ENCODE measurements around the gene ZC2HC1B.
A peak's percentile ranks its signal among the peaks of the same experiment; 100 is the strongest.
"Not testable (repeated sequence)": the region's sequence is repeated elsewhere in the genome, so short reads cannot be mapped to it uniquely, and the experiment has no call there.

The ZC2HC1B gene

GRCh38 chr6:143863771-143864170 lies 503 bp upstream of the ZC2HC1B start:
- no peak for TF ChIP-seq CTCF (IDR thresholded peaks at IDR 0.05; ENCODE audit: extremely low read depth, insufficient read depth, missing control alignments)
- in situ Hi-C loops (cut with MboI; ENCODE audit: low pct_unique_long_range_greater_than_20kb, low sequenced_read_pairs, unreplicated experiment): no loop called here
- no peak for DNase-seq (ENCODE audit: low spot score)

GRCh38 chr6:143867236-143867635 lies 3.0 kb downstream of the ZC2HC1B start:
- in situ Hi-C loops (cut with MboI; ENCODE audit: low pct_unique_long_range_greater_than_20kb, low sequenced_read_pairs, unreplicated experiment): no loop called here

GRCh38 chr6:143868808-143869207 lies 4.5 kb downstream of the ZC2HC1B start:
- in situ Hi-C loops (cut with MboI; ENCODE audit: low pct_unique_long_range_greater_than_20kb, low sequenced_read_pairs, unreplicated experiment); DNase-seq (ENCODE audit: low spot score): not testable (repeated sequence)

More at GRCh38 chr6:143867236-143867635, 3.0 kb downstream of the ZC2HC1B start:
- DNase-seq (ENCODE audit: low spot score): no peak
- TF ChIP-seq CTCF (IDR thresholded peaks at IDR 0.05; ENCODE audit: extremely low read depth, insufficient read depth, missing control alignments): no peak

DNA sequence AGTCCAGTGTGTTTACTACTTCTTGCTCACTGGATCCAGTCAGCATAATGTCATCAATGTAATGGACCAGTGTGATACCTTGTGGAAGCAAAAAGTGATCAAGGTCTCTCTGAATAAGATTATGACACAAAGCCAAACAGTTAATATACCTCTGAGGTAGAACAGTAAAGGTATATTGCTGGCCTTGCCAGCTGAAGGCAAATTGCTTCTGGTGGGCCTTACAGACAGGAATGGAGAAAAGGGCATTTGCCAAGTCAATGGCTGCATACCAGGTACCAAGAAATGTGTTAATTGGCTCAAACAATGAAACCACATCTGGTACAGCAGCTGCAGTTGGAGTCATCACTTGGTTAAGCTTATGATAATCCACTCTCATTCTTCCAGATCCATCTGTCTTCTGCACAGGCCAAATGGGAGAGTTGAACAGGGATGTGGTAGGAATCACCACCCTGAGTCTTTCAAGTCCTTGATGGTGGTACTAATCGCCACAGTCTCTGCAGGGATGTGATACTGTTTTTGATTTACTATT lies 7.0 kb downstream of the ZC2HC1B start:
- DNase-seq (ENCODE audit: low spot score); in situ Hi-C loops (cut with MboI; ENCODE audit: low pct_unique_long_range_greater_than_20kb, low sequenced_read_pairs, unreplicated experiment): not testable (repeated sequence)

GRCh38 chr6:143872201-143872600 lies 7.9 kb downstream of the ZC2HC1B start:
- in situ Hi-C loops (cut with MboI; ENCODE audit: low pct_unique_long_range_greater_than_20kb, low sequenced_read_pairs, unreplicated experiment): no loop called here
- peak; percentile 28 for DNase-seq (ENCODE audit: low spot score)
- TF ChIP-seq CTCF (IDR thresholded peaks at IDR 0.05; ENCODE audit: extremely low read depth, insufficient read depth, missing control alignments): no peak

- DNase-seq (ENCODE audit: low spot score); in situ Hi-C loops (cut with MboI; ENCODE audit: low pct_unique_long_range_greater_than_20kb, low sequenced_read_pairs, unreplicated experiment): not testable (repeated sequence)
Measured at GRCh38 chr6:143873600-143873999, 9.3 kb downstream of the ZC2HC1B start.

GRCh38 chr6:143874503-143874902 lies 10.2 kb downstream of the ZC2HC1B start:
- DNase-seq (ENCODE audit: low spot score); in situ Hi-C loops (cut with MboI; ENCODE audit: low pct_unique_long_range_greater_than_20kb, low sequenced_read_pairs, unreplicated experiment): not testable (repeated sequence)

DNA sequence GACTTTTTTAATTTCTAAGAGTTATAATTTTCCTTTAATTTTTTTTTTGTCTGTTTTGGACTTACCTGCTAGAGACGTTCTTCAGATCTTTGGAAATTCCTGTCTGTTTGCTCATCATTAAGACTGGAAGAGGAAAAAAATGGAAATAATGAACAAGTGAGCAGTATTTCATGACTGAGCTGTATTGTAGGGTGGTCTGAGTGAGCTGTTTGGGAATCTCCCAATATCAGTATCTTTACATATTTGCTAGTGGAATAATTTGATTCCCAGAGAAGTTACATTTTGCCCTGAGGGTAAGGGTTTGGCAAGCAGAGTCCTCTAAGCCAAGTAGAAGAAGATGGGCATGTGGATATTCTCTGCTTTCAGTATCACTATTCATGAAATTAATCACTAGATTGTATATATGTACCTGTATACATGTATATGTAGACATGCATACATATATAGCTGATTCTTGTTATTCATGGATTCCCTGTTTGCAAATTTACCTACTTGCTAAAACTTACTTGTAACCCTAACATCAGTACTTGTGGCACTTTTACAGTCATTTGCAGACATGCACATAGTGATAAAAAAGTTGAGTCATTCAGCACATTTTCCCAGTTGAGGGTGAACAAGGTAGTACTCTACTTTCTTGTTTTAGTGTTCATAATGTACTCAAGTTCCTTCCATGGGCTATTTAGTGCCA lies 13.5 kb downstream of the ZC2HC1B start:
- no peak for DNase-seq (ENCODE audit: low spot score)
- in situ Hi-C loops (cut with MboI; ENCODE audit: low pct_unique_long_range_greater_than_20kb, low sequenced_read_pairs, unreplicated experiment): no loop called here
- no peak for TF ChIP-seq CTCF (IDR thresholded peaks at IDR 0.05; ENCODE audit: extremely low read depth, insufficient read depth, missing control alignments)

- in situ Hi-C loops (cut with MboI; ENCODE audit: low pct_unique_long_range_greater_than_20kb, low sequenced_read_pairs, unreplicated experiment): no loop called here
- DNase-seq (ENCODE audit: low spot score): no peak
- TF ChIP-seq CTCF (IDR thresholded peaks at IDR 0.05; ENCODE audit: extremely low read depth, insufficient read depth, missing control alignments): no peak
Measured at GRCh38 chr6:143878272-143878760, 14.0 kb downstream of the ZC2HC1B start.

Data from GM13977 (cell line).